ENCODE data around the gene SPOCK2.

The SPOCK2 gene

GRCh38 chr10:72088889-72089575 is 681 bp upstream of the SPOCK2 start:
- no peak for DNase-seq (ENCODE audit: low read depth in 2 of 2)

- DNase-seq (ENCODE audit: low read depth in 2 of 2): no peak
Measured at GRCh38 chr10:72087392-72087968, 871 bp downstream of the SPOCK2 start.

- no peak for DNase-seq (ENCODE audit: low read depth in 2 of 2)
Measured at GRCh38 chr10:72086466-72087391, 1.6 kb downstream of the SPOCK2 start.

GRCh38 chr10:72085864-72086465 is 2.4 kb downstream of the SPOCK2 start:
- no peak for DNase-seq (ENCODE audit: low read depth in 2 of 2)

- DNase-seq (ENCODE audit: low read depth in 2 of 2): no peak
Measured at GRCh38 chr10:72085166-72085565, 3.2 kb downstream of the SPOCK2 start.

- no peak for DNase-seq (ENCODE audit: low read depth in 2 of 2)
Measured at GRCh38 chr10:72083790-72084459, 4.4 kb downstream of the SPOCK2 start.

- no peak for DNase-seq (ENCODE audit: low read depth in 2 of 2)
Measured at GRCh38 chr10:72082856-72083789, 5.2 kb downstream of the SPOCK2 start.

- DNase-seq (ENCODE audit: low read depth in 2 of 2): no peak
Measured at GRCh38 chr10:72081772-72082590, 6.4 kb downstream of the SPOCK2 start.

- no peak for DNase-seq (ENCODE audit: low read depth in 2 of 2)
Measured at GRCh38 chr10:72081210-72081609, 7.1 kb downstream of the SPOCK2 start.

- no peak for DNase-seq (ENCODE audit: low read depth in 2 of 2)
Measured at GRCh38 chr10:72080042-72080975, 8.0 kb downstream of the SPOCK2 start.

- no peak for DNase-seq (ENCODE audit: low read depth in 2 of 2)
Measured at GRCh38 chr10:72079356-72079755, 9.0 kb downstream of the SPOCK2 start.

GRCh38 chr10:72077275-72077990 is 10.9 kb downstream of the SPOCK2 start:
- no peak for DNase-seq (ENCODE audit: low read depth in 2 of 2)

- DNase-seq (ENCODE audit: low read depth in 2 of 2): no peak
Measured at GRCh38 chr10:72076756-72077155, 11.6 kb downstream of the SPOCK2 start.

GRCh38 chr10:72075376-72076115 is 12.8 kb downstream of the SPOCK2 start:
- no peak for DNase-seq (ENCODE audit: low read depth in 2 of 2)

- no peak for DNase-seq (ENCODE audit: low read depth in 2 of 2)
Measured at GRCh38 chr10:72074574-72075375, 13.6 kb downstream of the SPOCK2 start.

Data from stimulated activated CD8-positive, alpha-beta memory T cell treated with anti-CD3 and anti-CD28 coated beads, Interleukin-15, amount 100 ng/mL, for 48 hours (primary cell).